Measurements from ENCODE around the gene ADAMTS13.

ADAMTS13 gene

GRCh38 chr9:133493428-133493827 is 71.3 kb downstream of the ADAMTS13 start:
- no peak for DNase-seq

GRCh38 chr9:133493845-133494540 is 71.8 kb downstream of the ADAMTS13 start:
- no peak for DNase-seq

GRCh38 chr9:133494636-133495326 is 72.6 kb downstream of the ADAMTS13 start:
- DNase-seq, result no peak

- DNase-seq, result no peak
Observed at GRCh38 chr9:133495327-133496293, 73.4 kb downstream of the ADAMTS13 start.

- DNase-seq, result no peak
Observed at GRCh38 chr9:133496861-133497842, 75.0 kb downstream of the ADAMTS13 start.

- DNase-seq, result no peak
Observed at GRCh38 chr9:133499132-133499891, 77.1 kb downstream of the ADAMTS13 start.

GRCh38 chr9:133499892-133500270 is 77.7 kb downstream of the ADAMTS13 start:
- no peak for DNase-seq

GRCh38 chr9:133502112-133502511 is 79.9 kb downstream of the ADAMTS13 start:
- no peak for DNase-seq

GRCh38 chr9:133505186-133505830 is 83.1 kb downstream of the ADAMTS13 start:
- DNase-seq, result no peak

- no peak for DNase-seq
Observed at GRCh38 chr9:133505901-133506652, 83.9 kb downstream of the ADAMTS13 start.

GRCh38 chr9:133506653-133507038 is 84.5 kb downstream of the ADAMTS13 start:
- no peak for DNase-seq

- no peak for DNase-seq
Observed at GRCh38 chr9:133507246-133507965, 85.2 kb downstream of the ADAMTS13 start.

- DNase-seq, result no peak
Observed at GRCh38 chr9:133508046-133508445, 85.9 kb downstream of the ADAMTS13 start.

All from retina (tissue), 1 donor.